HG02852 (cell line): ENCODE data around the gene AK4.
A peak's percentile ranks its signal among the peaks of the same experiment; 100 is the strongest.

ENCODE experiments used
- ATAC-seq: cut with Tn5 transposase; IDR thresholded peaks from one replicate; pipeline ENCODE4 v1.9.1; 2021; ENCODE audit warnings: mild to moderate bottlenecking, moderate library complexity; ENCODE audit not compliant: unreplicated experiment

AK4 gene

GRCh38 chr1:65175171-65176055 lies 27.4 kb downstream of the AK4 start:
- ATAC-seq: no peak

GRCh38 chr1:65176056-65176450 lies 28.1 kb downstream of the AK4 start:
- no peak for ATAC-seq

- ATAC-seq: no peak
Measured at GRCh38 chr1:65176591-65176990, 28.6 kb downstream of the AK4 start.

- no peak for ATAC-seq
Measured at GRCh38 chr1:65177457-65177856, 29.5 kb downstream of the AK4 start.

- no peak for ATAC-seq
Measured at GRCh38 chr1:65178235-65178634, 30.2 kb downstream of the AK4 start.

GRCh38 chr1:65179148-65179547 lies 31.1 kb downstream of the AK4 start:
- no peak for ATAC-seq

GRCh38 chr1:65180977-65181376 lies 33.0 kb downstream of the AK4 start:
- ATAC-seq: no peak

- ATAC-seq: no peak
Measured at GRCh38 chr1:65182658-65183268, 34.8 kb downstream of the AK4 start.

GRCh38 chr1:65189576-65190115 lies 41.6 kb downstream of the AK4 start:
- ATAC-seq: no peak

- no peak for ATAC-seq
Measured at GRCh38 chr1:65190229-65190628, 42.2 kb downstream of the AK4 start.

GRCh38 chr1:65193129-65193695 lies 45.2 kb downstream of the AK4 start:
- no peak for ATAC-seq

GRCh38 chr1:65195495-65196417 lies 47.8 kb downstream of the AK4 start:
- no peak for ATAC-seq

- ATAC-seq: no peak
Measured at GRCh38 chr1:65196926-65197325, 48.9 kb downstream of the AK4 start.

- ATAC-seq: no peak
Measured at GRCh38 chr1:65197636-65198035, 49.6 kb downstream of the AK4 start.

GRCh38 chr1:65198096-65198495 lies 50.1 kb downstream of the AK4 start:
- ATAC-seq: no peak

GRCh38 chr1:65200411-65200810 lies 52.4 kb downstream of the AK4 start:
- ATAC-seq: no peak

GRCh38 chr1:65206836-65207235 lies 58.8 kb downstream of the AK4 start:
- ATAC-seq: no peak

GRCh38 chr1:65207317-65207716 lies 59.3 kb downstream of the AK4 start:
- peak; percentile 71 for ATAC-seq

- no peak for ATAC-seq
Measured at GRCh38 chr1:65208563-65208973, 60.6 kb downstream of the AK4 start.

- ATAC-seq: no peak
Measured at GRCh38 chr1:65209005-65209885, 61.2 kb downstream of the AK4 start.
